H1 (cell line): ENCODE results near the gene DLG1. TPM values are rescaled to one million over a fixed set of nuclear protein-coding genes. Genes with fewer than 3 reads are reported as not detected.

Experiments
- ATF2 ChIP-seq: IDR thresholded peaks from 2 replicates; pipeline ENCODE4 v1.6.1; 2012; ENCODE audit warnings: low read length, inconsistent platforms
- CHD1 ChIP-seq: IDR thresholded peaks from 2 replicates; pipeline ENCODE4 v1.6.1; 2012; ENCODE audit warnings: low read depth, low read length, improper control_type of control experiment
- EZH2 ChIP-seq: fragments of 200-600 bp; sonication (generic); IDR thresholded peaks from 2 replicates; pipeline ENCODE4 v1.7.1; 2012; ENCODE audit warnings: low read depth, mild to moderate bottlenecking, moderate library complexity, low read length, inconsistent platforms; ENCODE audit not compliant: severe bottlenecking
- RAD21 ChIP-seq, 2 experiments: IDR thresholded peaks in 1 of 2; conservative IDR thresholded peaks in 1 of 2; 2 replicates each; pipeline ENCODE4 v1.6.1; 2011; ENCODE audit warnings: low read depth in 2 of 2, low read length in 2 of 2, improper control_type of control experiment in 1 of 2, inconsistent platforms in 1 of 2, mild to moderate bottlenecking in 1 of 2, moderate library complexity in 1 of 2
- SIN3A ChIP-seq, 2 experiments: IDR thresholded peaks in 1 of 2; conservative IDR thresholded peaks in 1 of 2; 2 replicates each; pipeline ENCODE4 v1.6.1; 2011 to 2012; ENCODE audit warnings: low read length in 2 of 2, improper control_type of control experiment in 1 of 2, low read depth in 1 of 2, mild to moderate bottlenecking in 1 of 2
- SP1 ChIP-seq: IDR thresholded peaks from 2 replicates; pipeline ENCODE4 v1.6.1; 2011; ENCODE audit warnings: low read depth, low read length
- TAF7 ChIP-seq: optimal IDR thresholded peaks from 2 replicates; pipeline ENCODE3; 2011; ENCODE audit warnings: low read depth, mild to moderate bottlenecking, inconsistent platforms, low read length, moderate library complexity, borderline replicate concordance
- polyA plus RNA-seq, 7 experiments: library from polyadenylated mRNA; depleted of rRNA in 3 of 7; stranded (reverse) in 5 of 7; unstranded in 2 of 7; fragments of >200 nt in 5 of 7; fragments of 200-250 nt in 2 of 7; gene quantifications; 1 replicate in 5 of 7; 2 replicates in 1 of 7; 4 replicates in 1 of 7; pipeline versions ENCODE4 v1.2.1 to v1.2.3, GENCODE V29; 2011 to 2013; ENCODE audit warnings: missing spikeins in 2 of 7, mixed read lengths in 2 of 7
- total RNA-seq: library from RNA; stranded (reverse); fragmentation: NEBNext Ultra II Directional; extraction: Animal tissue kit (Norgen Biotek cat#: 25700); gene quantifications from 2 replicates; pipeline ENCODE4 v1.2.1, GENCODE V29; 2021

The DLG1 gene
- total and polyA plus RNA-seq, 2 of the 8 experiments (the other 6 are each of a cell fraction or from before 2014, with no cell fraction given): 13.4 to 78.8 TPM

GRCh38 chr3:197007296-197007940, 291.0 kb downstream of the DLG1 start (continued):
- TF ChIP-seq EZH2 (no peak), CHD1 (no peak), SIN3A (conservative IDR thresholded peaks at IDR 0.05 in 1 of 2, IDR thresholded peaks at IDR 0.05 in 1 of 2; ENCODE audit: low read depth in 1 of 2, low read length in 2 of 2) (no peak), RAD21 (IDR thresholded peaks at IDR 0.05 in 1 of 2, conservative IDR thresholded peaks at IDR 0.05 in 1 of 2; ENCODE audit: low read depth in 2 of 2, low read length in 2 of 2) (no peak), ATF2 (no peak), TAF7 (no peak), SP1 (no peak)
